Measurements from ENCODE around the gene COA3. TPM values are rescaled to one million over a fixed set of nuclear protein-coding genes. Genes with fewer than 3 reads are reported as not detected.

The COA3 gene
- total RNA-seq, 1 experiment from 2014 or later: 48.8 TPM

DNA sequence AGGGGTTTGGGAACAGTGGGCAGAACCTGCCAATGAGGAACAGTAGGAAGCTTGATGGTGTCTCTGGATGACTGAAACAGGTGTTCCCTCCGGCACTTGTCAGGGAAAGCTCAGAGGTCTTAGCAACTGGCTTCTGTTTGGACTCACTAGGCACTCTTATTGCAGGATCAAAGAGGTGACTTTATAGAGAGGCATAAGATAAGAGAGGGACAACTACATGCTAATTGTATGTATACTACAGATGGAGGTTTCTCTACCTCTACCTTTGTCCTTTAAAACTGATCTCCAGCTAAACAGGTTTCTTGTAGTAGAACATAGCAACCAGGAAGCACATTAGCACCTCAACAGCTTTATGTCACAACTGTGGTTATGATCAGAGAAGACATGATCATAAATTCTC, 7.7 kb upstream of the COA3 start:
- DNase-seq (ENCODE audit: low read depth, low spot score) (no peak), ATAC-seq (no peak)
- ChIA-PET POLR2A (interaction anchor here (0.6 kb wide), 1 partner anchor 509 kb away, joined by 12 read pairs; no protein-coding TSS in a partner anchor), CTCF (no interaction called here)
- Histone ChIP-seq H3K27ac (ENCODE audit: low read length) (no peak overlapping the region), H3K9me3 (ENCODE audit: control insufficient read depth, insufficient read depth, low read depth, low read length) (no peaks in the 10 kb centered on the region), H3K4me1 (ENCODE audit: control insufficient read depth, insufficient read depth, low read length) (peaks cover 10% of the 10 kb centered on the region), H3K36me3 (ENCODE audit: control insufficient read depth, insufficient read depth, low read length) (no peaks in the 10 kb centered on the region), H3K4me3 (ENCODE audit: low read depth in 2 of 2, low read length in 2 of 2) (no peak overlapping the region), H3K27me3 (ENCODE audit: control insufficient read depth, insufficient read depth, low read length) (no peaks in the 10 kb centered on the region)
- no peak for TF ChIP-seq SIN3A (IDR thresholded peaks at IDR 0.05; ENCODE audit: borderline replicate concordance, insufficient read depth, low read depth, low read length)
- TF ChIP-seq TCF7L2 (IDR thresholded peaks at IDR 0.05; ENCODE audit: low read depth, low read length): no peak
- TF ChIP-seq, protein P1, sequence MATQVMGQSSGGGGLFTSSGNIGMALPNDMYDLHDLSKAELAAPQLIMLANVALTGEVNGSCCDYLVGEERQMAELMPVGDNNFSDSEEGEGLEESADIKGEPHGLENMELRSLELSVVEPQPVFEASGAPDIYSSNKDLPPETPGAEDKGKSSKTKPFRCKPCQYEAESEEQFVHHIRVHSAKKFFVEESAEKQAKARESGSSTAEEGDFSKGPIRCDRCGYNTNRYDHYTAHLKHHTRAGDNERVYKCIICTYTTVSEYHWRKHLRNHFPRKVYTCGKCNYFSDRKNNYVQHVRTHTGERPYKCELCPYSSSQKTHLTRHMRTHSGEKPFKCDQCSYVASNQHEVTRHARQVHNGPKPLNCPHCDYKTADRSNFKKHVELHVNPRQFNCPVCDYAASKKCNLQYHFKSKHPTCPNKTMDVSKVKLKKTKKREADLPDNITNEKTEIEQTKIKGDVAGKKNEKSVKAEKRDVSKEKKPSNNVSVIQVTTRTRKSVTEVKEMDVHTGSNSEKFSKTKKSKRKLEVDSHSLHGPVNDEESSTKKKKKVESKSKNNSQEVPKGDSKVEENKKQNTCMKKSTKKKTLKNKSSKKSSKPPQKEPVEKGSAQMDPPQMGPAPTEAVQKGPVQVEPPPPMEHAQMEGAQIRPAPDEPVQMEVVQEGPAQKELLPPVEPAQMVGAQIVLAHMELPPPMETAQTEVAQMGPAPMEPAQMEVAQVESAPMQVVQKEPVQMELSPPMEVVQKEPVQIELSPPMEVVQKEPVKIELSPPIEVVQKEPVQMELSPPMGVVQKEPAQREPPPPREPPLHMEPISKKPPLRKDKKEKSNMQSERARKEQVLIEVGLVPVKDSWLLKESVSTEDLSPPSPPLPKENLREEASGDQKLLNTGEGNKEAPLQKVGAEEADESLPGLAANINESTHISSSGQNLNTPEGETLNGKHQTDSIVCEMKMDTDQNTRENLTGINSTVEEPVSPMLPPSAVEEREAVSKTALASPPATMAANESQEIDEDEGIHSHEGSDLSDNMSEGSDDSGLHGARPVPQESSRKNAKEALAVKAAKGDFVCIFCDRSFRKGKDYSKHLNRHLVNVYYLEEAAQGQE (IDR thresholded peaks at IDR 0.05; ENCODE audit: insufficient read depth in 1 of 2, low read depth in 2 of 2, low read length in 1 of 2): no peak
- TF ChIP-seq, protein P2, sequence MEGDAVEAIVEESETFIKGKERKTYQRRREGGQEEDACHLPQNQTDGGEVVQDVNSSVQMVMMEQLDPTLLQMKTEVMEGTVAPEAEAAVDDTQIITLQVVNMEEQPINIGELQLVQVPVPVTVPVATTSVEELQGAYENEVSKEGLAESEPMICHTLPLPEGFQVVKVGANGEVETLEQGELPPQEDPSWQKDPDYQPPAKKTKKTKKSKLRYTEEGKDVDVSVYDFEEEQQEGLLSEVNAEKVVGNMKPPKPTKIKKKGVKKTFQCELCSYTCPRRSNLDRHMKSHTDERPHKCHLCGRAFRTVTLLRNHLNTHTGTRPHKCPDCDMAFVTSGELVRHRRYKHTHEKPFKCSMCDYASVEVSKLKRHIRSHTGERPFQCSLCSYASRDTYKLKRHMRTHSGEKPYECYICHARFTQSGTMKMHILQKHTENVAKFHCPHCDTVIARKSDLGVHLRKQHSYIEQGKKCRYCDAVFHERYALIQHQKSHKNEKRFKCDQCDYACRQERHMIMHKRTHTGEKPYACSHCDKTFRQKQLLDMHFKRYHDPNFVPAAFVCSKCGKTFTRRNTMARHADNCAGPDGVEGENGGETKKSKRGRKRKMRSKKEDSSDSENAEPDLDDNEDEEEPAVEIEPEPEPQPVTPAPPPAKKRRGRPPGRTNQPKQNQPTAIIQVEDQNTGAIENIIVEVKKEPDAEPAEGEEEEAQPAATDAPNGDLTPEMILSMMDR (IDR thresholded peaks at IDR 0.05): no peak
- no peak for TF ChIP-seq POLR2AphosphoS5 (IDR thresholded peaks at IDR 0.05; ENCODE audit: low read depth, low read length)
- in situ Hi-C loops (cut with HindIII; ENCODE audit: low pct_unique_long_range_greater_than_20kb, low sequenced_read_pairs): no loop called here
- intact Hi-C loops (cut with micrococcal nuclease; ENCODE audit: unreplicated experiment): no loop called here
- BruUV-seq (replicated peaks): no TSS peak

DNA sequence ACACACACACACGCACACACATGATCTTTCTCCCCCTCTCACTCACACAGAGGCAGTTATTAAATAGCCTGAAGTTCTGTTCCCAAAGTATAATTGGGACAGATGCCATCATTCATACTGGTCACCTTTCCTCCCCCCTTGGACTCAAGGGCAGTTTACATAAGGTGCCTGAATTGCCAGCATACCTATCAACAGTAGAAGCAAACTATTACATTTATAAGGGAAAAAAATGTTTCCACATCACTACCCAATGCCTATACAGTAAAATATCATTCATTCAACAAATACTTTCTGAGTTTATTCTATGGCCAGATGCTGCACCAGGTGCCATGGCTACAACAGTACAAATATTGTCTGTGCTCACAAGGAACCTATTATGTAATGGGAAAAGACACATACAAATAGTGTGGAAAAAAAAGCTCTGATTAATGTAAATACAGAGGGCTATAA, 6.4 kb upstream of the COA3 start:
- DNase-seq (ENCODE audit: low read depth, low spot score): no peak
- ChIA-PET POLR2A (interaction anchor here (0.6 kb wide), 1 partner anchor 8 kb away, joined by 4 read pairs; no protein-coding TSS in a partner anchor), CTCF (no interaction called here)
- H3K27me3 ChIP-seq (ENCODE audit: control insufficient read depth, insufficient read depth, low read length): no peaks in the 10 kb centered on the region
- BruUV-seq (replicated peaks): no TSS peak
- H3K4me1 ChIP-seq (ENCODE audit: control insufficient read depth, insufficient read depth, low read length): peaks cover 10% of the 10 kb centered on the region
- H3K27ac ChIP-seq (ENCODE audit: low read length): no peak overlapping the region
- H3K9me3 ChIP-seq (ENCODE audit: control insufficient read depth, insufficient read depth, low read depth, low read length): no peaks in the 10 kb centered on the region
- no peaks in the 10 kb centered on the region for H3K36me3 ChIP-seq (ENCODE audit: control insufficient read depth, insufficient read depth, low read length)
- intact Hi-C loops (cut with micrococcal nuclease; ENCODE audit: unreplicated experiment) (no loop called here), in situ Hi-C loops (cut with HindIII; ENCODE audit: low pct_unique_long_range_greater_than_20kb, low sequenced_read_pairs) (no loop called here)
- TF ChIP-seq POLR2AphosphoS5 (IDR thresholded peaks at IDR 0.05; ENCODE audit: low read depth, low read length) (no peak), TCF7L2 (IDR thresholded peaks at IDR 0.05; ENCODE audit: low read depth, low read length) (no peak), SIN3A (IDR thresholded peaks at IDR 0.05; ENCODE audit: borderline replicate concordance, insufficient read depth, low read depth, low read length) (no peak)
- TF ChIP-seq, protein P2 (IDR thresholded peaks at IDR 0.05): no peak
- TF ChIP-seq, protein P1 (IDR thresholded peaks at IDR 0.05; ENCODE audit: insufficient read depth in 1 of 2, low read depth in 2 of 2, low read length in 1 of 2): no peak
- ATAC-seq: no peak
- no peak overlapping the region for H3K4me3 ChIP-seq (ENCODE audit: low read depth in 2 of 2, low read length in 2 of 2)

Data from Panc1 (cell line).